GM10847 (cell line): Measurements from ENCODE around the gene GNAO1.

ENCODE experiments used
- POLR2A ChIP-seq: IDR thresholded peaks from 2 replicates; pipeline ENCODE4 v1.6.1; 2011; ENCODE audit not compliant: insufficient read length; ENCODE audit errors: extremely low read depth

Gene GNAO1

GRCh38 chr16:56365552-56365951 is 174.3 kb downstream of the GNAO1 start:
- TF ChIP-seq POLR2A, result no peak

- TF ChIP-seq POLR2A, result no peak
These were observed 175.7 kb downstream of the GNAO1 start for GRCh38 chr16:56366945-56367344.

- TF ChIP-seq POLR2A, result no peak
These were observed 176.5 kb downstream of the GNAO1 start for GRCh38 chr16:56367764-56368163.

GRCh38 chr16:56368545-56368944 is 177.3 kb downstream of the GNAO1 start:
- TF ChIP-seq POLR2A, result no peak

- TF ChIP-seq POLR2A, result no peak
These were observed 177.9 kb downstream of the GNAO1 start for GRCh38 chr16:56369202-56369601.

- TF ChIP-seq POLR2A, result no peak
These were observed 179.0 kb downstream of the GNAO1 start for GRCh38 chr16:56370185-56370874.

GRCh38 chr16:56370875-56371659 is 179.8 kb downstream of the GNAO1 start:
- no peak for TF ChIP-seq POLR2A

- TF ChIP-seq POLR2A, result no peak
These were observed 180.3 kb downstream of the GNAO1 start for GRCh38 chr16:56371660-56371937.

GRCh38 chr16:56372013-56372634 is 180.8 kb downstream of the GNAO1 start:
- no peak for TF ChIP-seq POLR2A

- no peak for TF ChIP-seq POLR2A
These were observed 181.7 kb downstream of the GNAO1 start for GRCh38 chr16:56373003-56373402.

- no peak for TF ChIP-seq POLR2A
These were observed 191.2 kb downstream of the GNAO1 start for GRCh38 chr16:56382459-56382858.

GRCh38 chr16:56382901-56383355 is 191.6 kb downstream of the GNAO1 start:
- TF ChIP-seq POLR2A, result no peak

- TF ChIP-seq POLR2A, result no peak
These were observed 192.9 kb downstream of the GNAO1 start for GRCh38 chr16:56384074-56384721.

GRCh38 chr16:56387396-56387795 is 196.1 kb downstream of the GNAO1 start:
- TF ChIP-seq POLR2A, result no peak

GRCh38 chr16:56388209-56388608 is 196.9 kb downstream of the GNAO1 start:
- TF ChIP-seq POLR2A, result no peak

- no peak for TF ChIP-seq POLR2A
These were observed 198.3 kb downstream of the GNAO1 start for GRCh38 chr16:56389554-56389953.
